Transverse colon (tissue), 4 donors: ENCODE results near the gene ARL8B. TPM values are rescaled to one million over a fixed set of nuclear protein-coding genes. Genes with fewer than 3 reads are reported as not detected.

ENCODE experiments used
- DNase-seq: peaks from one replicate; pipeline ENCODE4 v3.0.0-alpha.2; 2019
- H3K27ac ChIP-seq, 4 donors: fragments of 200-600 bp; sonication (generic); 2 replicates each; pipeline ENCODE4 v1.5.1; 2016 to 2018; ENCODE audit warnings: inconsistent platforms in 4 of 4
- H3K27me3 ChIP-seq: fragments of 200-600 bp; sonication (generic); 2 replicates; pipeline ENCODE4 v1.5.1; 2017; ENCODE audit warnings: inconsistent platforms
- H3K36me3 ChIP-seq, 4 donors: fragments of 200-600 bp; sonication (generic); 2 replicates each; pipeline ENCODE4 v1.5.1; 2017 to 2019; ENCODE audit warnings: inconsistent platforms in 4 of 4
- H3K4me1 ChIP-seq, 4 donors: fragments of 200-600 bp; sonication (generic); 2 replicates each; pipeline ENCODE4 v1.5.1; 2017 to 2020; ENCODE audit warnings: inconsistent platforms in 4 of 4
- H3K4me3 ChIP-seq, 4 donors: fragments of 200-600 bp; sonication (generic); 1 replicate in 1 of 4; 2 replicates in 3 of 4; pipeline versions ENCODE4 v1.5.1 to v1.6.1; 2017 to 2019; ENCODE audit warnings: inconsistent platforms in 4 of 4
- H3K9me3 ChIP-seq, 2 donors: fragments of 200-600 bp; sonication (generic); 2 replicates each; pipeline ENCODE4 v1.5.1; 2017 to 2019; ENCODE audit warnings: inconsistent platforms in 2 of 2
- EP300 ChIP-seq: sonication (generic); formaldehyde crosslinking; IDR thresholded peaks from one replicate; pipeline ENCODE4 v1.6.1; 2017; ENCODE audit warnings: antibody characterized with exemption, low read depth
- POLR2A ChIP-seq: fragments of 450-650 bp; IDR thresholded peaks from one replicate; pipeline ENCODE4 v1.6.1; 2016; ENCODE audit warnings: antibody characterized with exemption, mild to moderate bottlenecking, moderate library complexity
- POLR2AphosphoS5 ChIP-seq, 3 donors: sonication (generic); formaldehyde crosslinking; IDR thresholded peaks; one replicate each; pipeline ENCODE4 v1.6.1; 2016; ENCODE audit warnings: antibody characterized with exemption in 3 of 3
- WGBS, 2 donors: methylation state at CpG; one replicate each; pipeline ENCODE4 v1.1.5; 2018; ENCODE audit warnings: low coverage in 1 of 2; 5-methylcytosine and 5-hydroxymethylcytosine counted together
- in situ Hi-C, 4 donors: fragments of 200-750 bp; cut with MboI; loops; one replicate each; pipeline versions ENCODE4 v1.15.0 to v1.15.1; 2017; ENCODE audit warnings: low sequenced_read_pairs in 3 of 4, low pct_ligation_motif_present in 1 of 4, low pct_unique_long_range_greater_than_20kb in 1 of 4
- intact Hi-C: fragments of 100-400 bp; cut with DNase I; formaldehyde crosslinking; loops from one replicate; pipeline ENCODE4 v1.15.1; 2023; ENCODE audit warnings: low total_unique reads
- total RNA-seq, 4 donors: library from RNA; depleted of rRNA; stranded (reverse); fragments of >200 nt; gene quantifications; one replicate each; pipeline ENCODE4 v1.1.0, GENCODE V29; 2016
- TF ChIP-seq, protein P1 (sequence below), 5 experiments: fragments of 200-600 bp in 3 of 5; fragments of 450-650 bp in 2 of 5; sonication (generic) in 3 of 5; IDR thresholded peaks; 1 replicate in 2 of 5; 2 replicates in 3 of 5; pipeline ENCODE4 v1.5.1; 2016 to 2017; ENCODE audit warnings: antibody characterized with exemption in 5 of 5, inconsistent platforms in 3 of 5, mild to moderate bottlenecking in 2 of 5, moderate library complexity in 1 of 5

The ARL8B gene
- total RNA-seq, 4 donors from 2014 or later = 13.1 to 47.2 (median 31.9) TPM

DNA sequence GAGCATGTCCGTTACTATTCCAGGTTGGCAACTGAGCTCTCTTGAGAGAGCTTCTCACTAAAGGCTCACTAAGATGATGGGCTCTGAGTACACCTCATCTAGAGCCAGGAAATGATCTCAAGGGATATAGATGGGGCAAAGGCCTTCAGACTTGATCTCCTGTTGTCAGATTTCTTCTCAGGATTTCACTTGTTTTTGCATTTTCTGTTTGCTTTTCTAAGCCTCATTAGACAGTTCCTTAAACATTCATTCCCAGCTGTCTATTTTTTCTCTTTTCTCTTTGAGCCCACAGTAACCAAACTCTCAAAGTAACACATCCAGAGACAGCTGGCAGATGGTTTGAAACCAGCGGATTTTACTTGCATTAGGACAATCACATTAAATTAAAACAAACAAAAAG, 28.4 kb upstream of the ARL8B start:
- in situ Hi-C loops = no loop called here
- no peak for DNase-seq

DNA sequence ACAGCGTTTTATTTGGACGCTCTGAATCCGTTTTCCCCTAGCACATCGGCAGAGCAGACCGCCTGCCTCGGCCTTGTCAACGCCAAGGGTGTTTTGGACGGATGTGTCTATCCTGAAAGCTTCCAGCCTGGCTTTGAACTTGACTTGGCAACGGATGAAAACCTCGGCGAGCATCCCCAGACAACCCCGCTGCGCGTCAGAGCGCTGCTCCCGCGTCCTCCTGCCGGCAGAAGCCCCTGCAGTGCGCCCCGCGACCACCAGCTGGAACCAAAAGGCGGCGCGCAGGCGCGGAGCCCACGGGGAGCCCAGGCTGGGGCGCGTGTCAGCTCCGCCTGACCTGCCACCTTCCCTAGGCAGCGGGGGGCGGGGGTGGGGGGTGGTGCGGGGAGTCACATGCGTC, 26.2 kb upstream of the ARL8B start:
- H3K27me3 ChIP-seq = peaks cover 7% of the 10 kb centered on the region
- TF ChIP-seq POLR2A = no peak
- TF ChIP-seq EP300 = no peak
- TF ChIP-seq, protein P1, sequence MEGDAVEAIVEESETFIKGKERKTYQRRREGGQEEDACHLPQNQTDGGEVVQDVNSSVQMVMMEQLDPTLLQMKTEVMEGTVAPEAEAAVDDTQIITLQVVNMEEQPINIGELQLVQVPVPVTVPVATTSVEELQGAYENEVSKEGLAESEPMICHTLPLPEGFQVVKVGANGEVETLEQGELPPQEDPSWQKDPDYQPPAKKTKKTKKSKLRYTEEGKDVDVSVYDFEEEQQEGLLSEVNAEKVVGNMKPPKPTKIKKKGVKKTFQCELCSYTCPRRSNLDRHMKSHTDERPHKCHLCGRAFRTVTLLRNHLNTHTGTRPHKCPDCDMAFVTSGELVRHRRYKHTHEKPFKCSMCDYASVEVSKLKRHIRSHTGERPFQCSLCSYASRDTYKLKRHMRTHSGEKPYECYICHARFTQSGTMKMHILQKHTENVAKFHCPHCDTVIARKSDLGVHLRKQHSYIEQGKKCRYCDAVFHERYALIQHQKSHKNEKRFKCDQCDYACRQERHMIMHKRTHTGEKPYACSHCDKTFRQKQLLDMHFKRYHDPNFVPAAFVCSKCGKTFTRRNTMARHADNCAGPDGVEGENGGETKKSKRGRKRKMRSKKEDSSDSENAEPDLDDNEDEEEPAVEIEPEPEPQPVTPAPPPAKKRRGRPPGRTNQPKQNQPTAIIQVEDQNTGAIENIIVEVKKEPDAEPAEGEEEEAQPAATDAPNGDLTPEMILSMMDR (IDR thresholded peaks at IDR 0.05) = no peak
- TF ChIP-seq POLR2AphosphoS5 (IDR thresholded peaks at IDR 0.05) = no peak
- H3K9me3 ChIP-seq = no peaks in the 10 kb centered on the region
- in situ Hi-C loops = no loop called here
- H3K27ac ChIP-seq = no peak overlapping the region
- intact Hi-C loops = no loop called here
- H3K4me3 ChIP-seq = peak overlapping the region in 1 of 4 donors; percentile 37
- H3K36me3 ChIP-seq = no peaks in the 10 kb centered on the region
- WGBS, 2 donors = 49 to 80% methylated on average over 2 to 34 of the region's 34 CpGs
- DNase-seq = no peak
- H3K4me1 ChIP-seq = peaks cover 0 to 4% (median 2%) of the 10 kb centered on the region in 4 donors

More for the DNA sequence above, 28.4 kb upstream of the ARL8B start:
- TF ChIP-seq EP300 (no peak), POLR2AphosphoS5 (IDR thresholded peaks at IDR 0.05) (no peak), POLR2A (no peak)
- TF ChIP-seq, protein P1 (IDR thresholded peaks at IDR 0.05) = no peak
- Histone ChIP-seq H3K9me3 (no peaks in the 10 kb centered on the region), H3K4me1 (peaks cover 0 to 4% (median 2%) of the 10 kb centered on the region in 4 donors), H3K27ac (no peak overlapping the region), H3K36me3 (no peaks in the 10 kb centered on the region), H3K27me3 (peaks cover 7% of the 10 kb centered on the region), H3K4me3 (no peak overlapping the region)
- intact Hi-C loops = no loop called here
- WGBS, 2 donors = 70 to 80% methylated on average over 2 of the region's 2 CpGs

DNA sequence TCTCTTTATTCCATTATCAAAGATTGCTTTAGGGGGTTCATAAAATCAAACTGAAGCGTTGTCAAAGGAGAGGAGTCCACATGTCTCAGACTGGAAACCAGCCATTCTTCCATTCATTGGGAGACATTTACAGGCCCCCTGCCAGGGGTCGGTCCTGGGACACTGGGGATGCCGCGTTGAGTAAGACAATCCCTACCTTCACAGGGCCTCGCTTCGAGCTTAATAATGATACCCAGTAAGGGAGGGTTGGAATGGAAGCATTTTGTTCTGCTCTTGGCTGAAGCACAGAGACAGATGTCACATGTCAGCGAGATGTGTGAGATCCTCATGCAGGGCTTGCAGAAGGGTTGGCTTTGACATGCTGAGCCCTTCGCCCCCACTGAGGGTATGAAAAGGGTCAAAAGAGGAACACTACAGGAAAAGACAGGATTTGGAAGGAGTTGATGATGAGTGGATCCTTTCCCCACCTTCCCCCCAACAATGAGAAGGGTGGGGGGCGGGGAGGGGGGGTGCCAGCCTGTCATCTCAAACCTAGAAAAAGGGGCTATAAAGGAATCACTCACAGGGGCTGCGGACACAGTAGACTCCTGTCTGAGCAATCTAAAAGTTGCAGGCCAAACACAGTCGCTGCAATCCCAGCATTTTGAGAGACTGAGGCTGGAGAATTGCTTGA, 25.6 kb upstream of the ARL8B start:
- in situ Hi-C loops = no loop called here
- Histone ChIP-seq H3K27ac (no peak overlapping the region), H3K36me3 (no peaks in the 10 kb centered on the region), H3K27me3 (peaks cover 7% of the 10 kb centered on the region), H3K9me3 (no peaks in the 10 kb centered on the region), H3K4me3 (peak overlapping the region in 1 of 4 donors; percentile 37), H3K4me1 (peaks cover 0 to 4% (median 2%) of the 10 kb centered on the region in 4 donors)
- no peak for DNase-seq
- intact Hi-C loops = no loop called here
- 77% methylated on average over 11 of the region's 11 CpGs; no CpG with 5 or more reads in 1 of the 2 donors for WGBS, 2 donors
- no peak for TF ChIP-seq POLR2A
- no peak for TF ChIP-seq POLR2AphosphoS5 (IDR thresholded peaks at IDR 0.05)
- TF ChIP-seq EP300 = no peak
- TF ChIP-seq, protein P1 (IDR thresholded peaks at IDR 0.05) = no peak

DNA sequence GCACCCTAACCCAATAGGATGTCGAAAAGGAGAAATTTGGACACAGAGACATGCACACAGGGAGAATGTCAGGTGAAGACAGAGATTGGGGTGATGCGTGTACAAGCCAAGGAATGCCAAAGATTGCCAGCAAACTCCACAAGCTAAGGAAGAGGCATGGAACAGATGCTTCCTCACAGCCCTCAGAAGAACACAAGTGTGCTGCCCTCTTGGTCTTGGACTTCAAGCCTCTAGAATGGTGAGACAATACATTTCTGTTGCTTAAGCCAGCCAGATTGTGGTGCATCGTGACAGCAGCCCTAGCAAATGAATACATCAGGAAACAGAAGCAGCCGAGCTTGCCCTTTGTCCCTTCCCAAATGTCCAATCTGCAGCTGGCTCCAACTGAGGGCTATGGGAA, 23.7 kb upstream of the ARL8B start:
- H3K27me3 ChIP-seq = peaks cover 7% of the 10 kb centered on the region
- H3K4me1 ChIP-seq = peaks cover 0 to 4% (median 2%) of the 10 kb centered on the region in 4 donors
- no peak overlapping the region for H3K27ac ChIP-seq
- 45 to 65% methylated on average over 4 of the region's 4 CpGs for WGBS, 2 donors
- no peaks in the 10 kb centered on the region for H3K9me3 ChIP-seq
- no peaks in the 10 kb centered on the region for H3K36me3 ChIP-seq
- no peak for DNase-seq
- intact Hi-C loops = no loop called here
- no peak overlapping the region for H3K4me3 ChIP-seq
- in situ Hi-C loops = no loop called here
- TF ChIP-seq, protein P1 (IDR thresholded peaks at IDR 0.05) = no peak
- TF ChIP-seq POLR2A (no peak), POLR2AphosphoS5 (IDR thresholded peaks at IDR 0.05) (no peak), EP300 (no peak)
